ENCODE data around the gene GREM2. TPM values are rescaled to one million over a fixed set of nuclear protein-coding genes. Genes with fewer than 3 reads are reported as not detected.

GREM2 gene
- total and polyA plus RNA-seq, 2 experiments from 2014 or later = 47.8 to 86.5 TPM

- no peaks in the 10 kb centered on the region for H3K9me2 ChIP-seq (ENCODE audit: insufficient read depth)
- H3K79me2 ChIP-seq (ENCODE audit: insufficient read depth) = peaks cover 91% of the 10 kb centered on the region
- H3K36me3 ChIP-seq (ENCODE audit: low read depth) = peaks cover 10% of the 10 kb centered on the region
- H4K20me1 ChIP-seq (ENCODE audit: insufficient read depth) = no peaks in the 10 kb centered on the region
- peak overlapping the region; percentile 66 for H3K27ac ChIP-seq
- in situ Hi-C loops (cut with MboI) = no loop called here
- TF ChIP-seq EZH2phosphoT487 (IDR thresholded peaks at IDR 0.05; ENCODE audit: insufficient read depth, low read depth) (no peak), EZH2 (IDR thresholded peaks at IDR 0.05; ENCODE audit: insufficient read depth, poor library complexity, severe bottlenecking) (no peak)
- H3K4me2 ChIP-seq (ENCODE audit: unreplicated experiment) = peak overlapping the region; percentile 99
- H3K9ac ChIP-seq = peak overlapping the region; percentile 73
- peaks cover 25% of the 10 kb centered on the region for H3K4me1 ChIP-seq (ENCODE audit: insufficient read depth)
- 12 to 16% methylated on average over 9 of the region's 9 CpGs for WGBS, 2 experiments (ENCODE audit: low coverage in 1 of 2, low lambda C conversion rate in 2 of 2, missing lambda C conversion rate in 2 of 2)
- H3K27me3 ChIP-seq (replicated peaks; ENCODE audit: insufficient read depth) = no peaks in the 10 kb centered on the region
- DNase-seq = peak; percentile 82
- H3K9me3 ChIP-seq (ENCODE audit: low read depth) = no peaks in the 10 kb centered on the region
- H3K4me3 ChIP-seq = peak overlapping the region; percentile 70
- peaks cover 42% of the 10 kb centered on the region for H3F3A ChIP-seq (ENCODE audit: insufficient read depth)
- peak overlapping the region; percentile 69 for H2AFZ ChIP-seq
Measured at GRCh38 chr1:240575981-240576662, 35.8 kb downstream of the GREM2 start.

- Histone ChIP-seq H3K27me3 (replicated peaks; ENCODE audit: insufficient read depth) (no peaks in the 10 kb centered on the region), H3K36me3 (ENCODE audit: low read depth) (peaks cover 32% of the 10 kb centered on the region), H3K4me1 (ENCODE audit: insufficient read depth) (peaks cover 17% of the 10 kb centered on the region), H4K20me1 (ENCODE audit: insufficient read depth) (no peaks in the 10 kb centered on the region), H2AFZ (no peak overlapping the region), H3F3A (ENCODE audit: insufficient read depth) (peaks cover 69% of the 10 kb centered on the region), H3K4me3 (no peak overlapping the region), H3K9me3 (ENCODE audit: low read depth) (no peaks in the 10 kb centered on the region), H3K27ac (no peak overlapping the region), H3K9ac (no peak overlapping the region), H3K9me2 (ENCODE audit: insufficient read depth) (no peaks in the 10 kb centered on the region), H3K79me2 (ENCODE audit: insufficient read depth) (peaks cover 85% of the 10 kb centered on the region), H3K4me2 (ENCODE audit: unreplicated experiment) (no peak overlapping the region)
- no peak for TF ChIP-seq EZH2 (IDR thresholded peaks at IDR 0.05; ENCODE audit: insufficient read depth, poor library complexity, severe bottlenecking)
- no peak for TF ChIP-seq EZH2phosphoT487 (IDR thresholded peaks at IDR 0.05; ENCODE audit: insufficient read depth, low read depth)
- in situ Hi-C loops (cut with MboI) = no loop called here
- WGBS, 2 experiments (ENCODE audit: low coverage in 1 of 2, low lambda C conversion rate in 2 of 2, missing lambda C conversion rate in 2 of 2) = 100% methylated on average over 1 of the region's 1 CpG
- DNase-seq = no peak
Measured at GRCh38 chr1:240572328-240572727, 39.6 kb downstream of the GREM2 start.

GRCh38 chr1:240571782-240572181, 40.2 kb downstream of the GREM2 start:
- Histone ChIP-seq H3K79me2 (ENCODE audit: insufficient read depth) (peaks cover 85% of the 10 kb centered on the region), H3K9ac (no peak overlapping the region), H4K20me1 (ENCODE audit: insufficient read depth) (no peaks in the 10 kb centered on the region), H3K4me1 (ENCODE audit: insufficient read depth) (peaks cover 11% of the 10 kb centered on the region), H3K4me2 (ENCODE audit: unreplicated experiment) (no peak overlapping the region), H3K9me3 (ENCODE audit: low read depth) (no peaks in the 10 kb centered on the region), H3F3A (ENCODE audit: insufficient read depth) (peaks cover 69% of the 10 kb centered on the region), H3K27ac (no peak overlapping the region), H3K36me3 (ENCODE audit: low read depth) (peaks cover 37% of the 10 kb centered on the region), H3K4me3 (no peak overlapping the region), H3K27me3 (replicated peaks; ENCODE audit: insufficient read depth) (no peaks in the 10 kb centered on the region), H3K9me2 (ENCODE audit: insufficient read depth) (no peaks in the 10 kb centered on the region), H2AFZ (no peak overlapping the region)
- in situ Hi-C loops (cut with MboI) = no loop called here
- no peak for TF ChIP-seq EZH2phosphoT487 (IDR thresholded peaks at IDR 0.05; ENCODE audit: insufficient read depth, low read depth)
- TF ChIP-seq EZH2 (IDR thresholded peaks at IDR 0.05; ENCODE audit: insufficient read depth, poor library complexity, severe bottlenecking) = no peak
- WGBS, 2 experiments (ENCODE audit: low coverage in 1 of 2, low lambda C conversion rate in 2 of 2, missing lambda C conversion rate in 2 of 2) = 87% methylated on average over 5 of the region's 5 CpGs
- no peak for DNase-seq

- 76 to 82% methylated on average over 2 of the region's 2 CpGs for WGBS, 2 experiments (ENCODE audit: low coverage in 1 of 2, low lambda C conversion rate in 2 of 2, missing lambda C conversion rate in 2 of 2)
- Histone ChIP-seq H3K27me3 (replicated peaks; ENCODE audit: insufficient read depth) (no peaks in the 10 kb centered on the region), H2AFZ (no peak overlapping the region), H3K4me1 (ENCODE audit: insufficient read depth) (peaks cover 2% of the 10 kb centered on the region), H3K9me3 (ENCODE audit: low read depth) (no peaks in the 10 kb centered on the region), H3K79me2 (ENCODE audit: insufficient read depth) (peaks cover 81% of the 10 kb centered on the region), H3F3A (ENCODE audit: insufficient read depth) (peaks cover 65% of the 10 kb centered on the region), H3K9ac (no peak overlapping the region), H3K36me3 (ENCODE audit: low read depth) (peaks cover 61% of the 10 kb centered on the region), H3K9me2 (ENCODE audit: insufficient read depth) (no peaks in the 10 kb centered on the region), H3K4me2 (ENCODE audit: unreplicated experiment) (no peak overlapping the region), H3K4me3 (no peak overlapping the region), H3K27ac (no peak overlapping the region), H4K20me1 (ENCODE audit: insufficient read depth) (no peaks in the 10 kb centered on the region)
- no peak for TF ChIP-seq EZH2 (IDR thresholded peaks at IDR 0.05; ENCODE audit: insufficient read depth, poor library complexity, severe bottlenecking)
- no peak for TF ChIP-seq EZH2phosphoT487 (IDR thresholded peaks at IDR 0.05; ENCODE audit: insufficient read depth, low read depth)
- DNase-seq = no peak
- in situ Hi-C loops (cut with MboI) = no loop called here
Measured at GRCh38 chr1:240567066-240567465, 44.9 kb downstream of the GREM2 start.
